ENCODE data around the gene KRTAP10-2.
"Not testable (repeated sequence)": the region's sequence is repeated elsewhere in the genome, so short reads cannot be mapped to it uniquely, and the experiment has no call there.

The KRTAP10-2 gene

GRCh38 chr21:44511938-44512275 lies 39.4 kb downstream of the KRTAP10-2 start:
- no peak for DNase-seq

GRCh38 chr21:44511219-44511937 lies 39.9 kb downstream of the KRTAP10-2 start:
- no peak for DNase-seq

GRCh38 chr21:44510508-44511218 lies 40.6 kb downstream of the KRTAP10-2 start:
- peak; percentile 78 to 82 for DNase-seq

DNA sequence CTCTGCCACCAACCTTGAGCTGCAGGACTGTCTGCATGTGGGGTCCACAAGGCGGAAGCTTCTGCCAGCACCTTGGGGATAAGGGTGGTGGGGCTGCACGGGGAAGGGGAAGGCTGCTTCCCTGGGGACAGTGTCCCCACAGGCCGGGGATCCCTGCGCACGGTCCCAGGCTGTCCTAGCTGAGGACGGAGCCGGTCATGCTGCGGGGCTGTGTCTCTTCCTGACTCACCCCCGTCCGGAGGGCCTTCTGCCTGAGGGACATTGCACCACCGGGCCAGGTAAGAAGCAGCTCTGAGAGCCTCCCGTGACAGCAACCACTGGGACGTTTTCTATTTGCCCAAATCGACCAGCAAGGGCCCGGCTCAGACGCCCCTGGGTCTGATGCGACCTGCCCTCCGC lies 41.2 kb downstream of the KRTAP10-2 start:
- no peak for DNase-seq

DNA sequence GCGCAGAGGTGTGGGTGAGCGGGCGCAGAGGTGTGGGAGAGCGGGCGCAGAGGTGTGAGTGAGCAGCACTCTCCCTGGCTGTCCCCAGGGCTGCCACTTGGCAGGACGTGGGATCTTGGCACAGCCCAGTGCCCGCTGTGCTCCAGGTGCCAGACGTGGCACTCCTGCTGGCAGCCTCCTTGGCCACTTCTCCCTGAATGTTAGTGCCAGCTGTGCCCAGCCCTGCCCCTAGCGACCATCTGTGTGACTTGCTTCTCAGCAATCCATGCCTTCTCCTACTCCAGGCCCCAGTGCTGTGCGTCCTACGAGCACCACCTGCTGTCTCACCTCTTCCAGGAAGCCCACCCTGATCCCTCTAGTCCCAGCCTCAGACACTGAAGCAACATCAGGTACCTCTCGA lies 41.8 kb downstream of the KRTAP10-2 start:
- no peak for DNase-seq

- DNase-seq, result no peak
These were observed 42.4 kb downstream of the KRTAP10-2 start for GRCh38 chr21:44508711-44509445.

- DNase-seq, result no peak
These were observed 42.9 kb downstream of the KRTAP10-2 start for GRCh38 chr21:44508426-44508710.

GRCh38 chr21:44507673-44508425 lies 43.5 kb downstream of the KRTAP10-2 start:
- no peak for DNase-seq

- DNase-seq, result no peak
These were observed 44.7 kb downstream of the KRTAP10-2 start for GRCh38 chr21:44506279-44507255.

DNA sequence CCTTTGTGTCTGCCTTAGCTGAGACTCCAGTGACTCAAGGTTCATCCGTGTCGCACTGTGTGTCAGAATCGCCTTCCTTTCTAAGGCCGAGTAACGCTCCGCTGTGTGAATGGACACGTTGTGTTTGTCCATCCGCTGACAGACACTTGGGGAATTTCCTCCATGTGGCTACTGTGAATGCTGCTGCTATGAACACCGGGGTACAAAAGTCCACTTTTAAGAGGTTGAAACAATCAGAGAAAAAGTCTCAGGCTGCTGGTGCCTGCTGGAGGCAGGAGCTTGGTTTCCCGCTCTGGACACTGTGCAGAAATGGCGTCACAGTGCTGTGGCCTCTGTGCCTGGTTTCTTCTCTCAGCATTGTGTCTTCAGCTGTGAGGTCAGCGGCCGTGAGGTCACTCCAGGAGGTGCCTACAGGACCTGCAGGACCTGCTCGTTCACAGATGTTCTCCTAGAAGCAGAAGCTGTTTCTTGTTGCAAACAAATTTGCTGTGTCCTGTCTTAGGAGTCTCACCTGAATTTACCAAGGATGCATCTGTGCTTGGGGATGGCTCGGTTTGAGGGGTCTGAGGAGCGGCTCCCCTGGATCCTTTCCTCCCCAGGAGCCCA lies 45.5 kb downstream of the KRTAP10-2 start:
- no peak for DNase-seq

DNA sequence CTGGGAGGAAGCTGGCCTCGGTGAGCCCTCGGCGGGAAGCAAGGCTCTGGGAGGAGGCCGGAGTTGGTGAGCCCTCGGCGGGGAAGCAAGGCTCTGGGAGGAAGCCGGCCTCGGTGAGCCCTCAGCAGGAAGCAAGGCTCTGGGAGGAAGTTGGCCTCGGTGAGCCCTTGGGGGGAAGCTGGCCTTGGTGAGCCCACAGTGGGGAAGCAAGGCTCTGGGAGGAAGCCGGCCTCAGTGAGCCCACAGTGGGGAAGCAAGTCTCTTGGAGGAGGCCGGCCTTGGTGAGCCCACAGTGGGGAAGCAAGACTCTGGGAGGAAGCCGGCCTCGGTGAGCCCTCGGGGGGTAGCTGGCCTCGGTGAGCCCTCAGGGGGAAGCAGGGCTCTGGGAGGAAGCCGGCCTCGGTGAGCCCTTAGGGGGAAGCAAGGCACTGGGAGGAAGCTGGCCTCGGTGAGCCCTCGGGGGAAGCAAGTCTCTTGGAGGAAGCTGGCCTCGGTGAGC lies 47.4 kb downstream of the KRTAP10-2 start:
- peak in 1 of 2 donors; percentile 12 for DNase-seq

- not testable (repeated sequence) for DNase-seq
These were observed 48.1 kb downstream of the KRTAP10-2 start for GRCh38 chr21:44503006-44503889.

DNA sequence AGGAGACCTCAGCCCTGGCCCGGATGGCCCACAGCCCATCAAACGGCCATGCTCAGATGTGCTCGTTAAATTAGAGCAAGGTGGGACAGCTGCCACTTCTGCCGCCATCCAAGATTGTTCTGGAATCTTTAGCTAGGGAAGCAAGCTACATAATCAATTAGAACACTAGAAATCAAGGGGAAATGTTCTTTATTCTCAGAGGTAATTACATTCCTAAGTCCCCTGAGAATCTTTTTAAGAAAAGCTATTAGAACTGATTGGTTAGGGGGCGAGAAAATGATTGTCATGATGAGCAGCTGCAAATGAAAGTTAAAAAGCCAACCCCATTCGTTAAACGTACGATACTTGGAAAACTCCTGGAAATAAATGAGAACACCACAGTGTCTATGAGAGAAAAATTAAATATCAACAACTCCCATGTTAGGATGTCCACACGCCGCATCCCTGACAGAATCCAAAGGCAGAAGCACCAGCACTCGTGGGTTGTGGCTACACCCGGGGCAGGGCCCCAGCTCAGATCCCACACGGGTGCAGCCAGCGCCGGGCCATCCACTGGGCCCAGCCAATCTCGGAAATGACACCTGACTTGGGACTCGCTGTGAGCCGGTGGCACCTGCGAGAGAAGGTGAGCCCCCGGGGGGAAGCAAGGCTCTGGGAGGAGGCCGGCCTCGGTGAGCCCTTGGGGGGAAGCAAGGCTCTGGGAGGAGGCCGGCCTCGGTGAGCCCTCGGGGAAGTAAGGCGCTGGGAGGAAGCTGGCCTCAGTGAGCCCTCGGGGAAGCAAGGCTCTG lies 48.9 kb downstream of the KRTAP10-2 start:
- DNase-seq, result no peak

Data from CD4-positive, alpha-beta T cell treated with Interleukin-1 beta for 1 hour (primary cell).